Activated B cell treated with CpG ODN at 0.5 μM for 24 hours (primary cell): ENCODE results near the gene CAND1. TPM values are rescaled to one million over a fixed set of nuclear protein-coding genes. Genes with fewer than 3 reads are reported as not detected.

Experiments used
- ATAC-seq: fragments of 200-7000 bp; cut with Tn5 transposase; one replicate; pipeline ENCODE4 v1.10.0; 2021; ENCODE audit warnings: low read depth, mild to moderate bottlenecking, moderate library complexity
- CTCF ChIA-PET: fragments of 350-600 bp; sonication (Branson Sonifier 250); formaldehyde crosslinking; loops from one replicate; lab custom pipeline; 2021; ENCODE audit warnings: antibody characterized with exemption; lab: Charles Lee
- POLR2A ChIA-PET: fragments of 350-600 bp; sonication (Branson Sonifier 250); formaldehyde crosslinking; loops from one replicate; lab custom pipeline; 2021; ENCODE audit warnings: antibody characterized with exemption; lab: Charles Lee
- DNase-seq: peaks from one replicate; pipeline ENCODE4 v3.0.0; 2022
- H3K27ac Mint-ChIP-seq: one replicate; pipeline ENCODE4 v1.8.0; 2020; ENCODE audit warnings: mixed read lengths
- H3K27me3 Mint-ChIP-seq: one replicate; pipeline ENCODE4 v1.8.0; 2021; ENCODE audit warnings: mixed read lengths
- H3K36me3 Mint-ChIP-seq: one replicate; pipeline ENCODE4 v1.8.0; 2021; ENCODE audit warnings: low read depth, mixed read lengths
- H3K4me1 Mint-ChIP-seq: one replicate; pipeline ENCODE4 v1.8.0; 2021; ENCODE audit warnings: mixed read lengths
- H3K4me3 Mint-ChIP-seq: one replicate; pipeline ENCODE4 v1.8.0; 2020; ENCODE audit warnings: mild to moderate bottlenecking, mixed read lengths
- H3K9me3 Mint-ChIP-seq: one replicate; pipeline ENCODE4 v1.8.0; 2020; ENCODE audit warnings: mixed read lengths
- CTCF ChIP-seq: fragments of 200-600 bp; IDR thresholded peaks from one replicate; pipeline ENCODE4 v1.8.0; 2022; ENCODE audit warnings: antibody characterized with exemption, mild to moderate bottlenecking
- intact Hi-C: fragments of 100-400 bp; cut with micrococcal nuclease; formaldehyde crosslinking; loops from one replicate; pipeline ENCODE4 v1.15.1; 2024
- total RNA-seq: library from RNA; stranded (reverse); gene quantifications from 2 replicates; pipeline ENCODE4 v1.2.3, GENCODE V29; 2022

The CAND1 gene
- total RNA-seq, 1 donor from 2014 or later: 123 TPM

GRCh38 chr12:67315661-67316060, 46.5 kb downstream of the CAND1 start:
- no peak for TF ChIP-seq CTCF
- Mint-ChIP-seq H3K4me3 (no peak overlapping the region), H3K9me3 (no peaks in the 10 kb centered on the region), H3K4me1 (peaks cover 6% of the 10 kb centered on the region), H3K27me3 (no peaks in the 10 kb centered on the region), H3K27ac (no peak overlapping the region), H3K36me3 (peaks cover 57% of the 10 kb centered on the region)
- CTCF ChIA-PET: no interaction called here
- intact Hi-C loops: no loop called here
- no peak for DNase-seq
- POLR2A ChIA-PET: no interaction called here
- ATAC-seq: no peak

DNA sequence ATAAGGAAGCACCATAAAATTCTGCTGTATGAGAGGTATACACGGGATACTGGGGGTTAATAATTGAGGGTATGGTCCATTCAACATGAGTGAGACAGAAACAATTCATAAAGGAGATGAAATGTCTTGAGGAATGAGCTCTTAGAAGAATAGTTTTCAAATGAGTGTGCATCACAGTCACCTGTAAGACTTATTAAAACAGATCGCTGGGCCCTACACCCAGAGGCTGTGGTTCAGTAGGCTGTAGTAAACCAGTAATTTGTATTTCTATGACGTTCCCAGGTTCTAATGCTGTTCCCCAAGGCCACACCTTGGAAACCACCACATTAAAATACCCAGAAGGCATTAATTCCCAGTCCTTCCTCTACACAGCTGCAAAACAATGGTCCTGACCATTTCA, 49.6 kb downstream of the CAND1 start:
- TF ChIP-seq CTCF: no peak
- Mint-ChIP-seq H3K36me3 (peaks cover 32% of the 10 kb centered on the region), H3K9me3 (no peaks in the 10 kb centered on the region), H3K27ac (no peak overlapping the region), H3K4me1 (peaks cover 16% of the 10 kb centered on the region), H3K4me3 (no peak overlapping the region), H3K27me3 (no peaks in the 10 kb centered on the region)
- ChIA-PET CTCF (no interaction called here), POLR2A (no interaction called here)
- DNase-seq (no peak), ATAC-seq (no peak)
- intact Hi-C loops: no loop called here

GRCh38 chr12:67319936-67320335, 50.8 kb downstream of the CAND1 start:
- ChIA-PET CTCF (no interaction called here), POLR2A (no interaction called here)
- ATAC-seq: no peak
- Mint-ChIP-seq H3K9me3 (no peaks in the 10 kb centered on the region), H3K4me1 (peaks cover 16% of the 10 kb centered on the region), H3K27me3 (no peaks in the 10 kb centered on the region), H3K36me3 (peaks cover 21% of the 10 kb centered on the region), H3K27ac (no peak overlapping the region), H3K4me3 (no peak overlapping the region)
- DNase-seq: no peak
- intact Hi-C loops: no loop called here
- TF ChIP-seq CTCF: no peak

- intact Hi-C loops: no loop called here
- Mint-ChIP-seq H3K36me3 (peaks cover 20% of the 10 kb centered on the region), H3K27me3 (no peaks in the 10 kb centered on the region), H3K27ac (peak overlapping the region; percentile 38), H3K4me1 (peaks cover 16% of the 10 kb centered on the region), H3K9me3 (no peaks in the 10 kb centered on the region), H3K4me3 (no peak overlapping the region)
- DNase-seq: no peak
- ChIA-PET POLR2A (no interaction called here), CTCF (no interaction called here)
- peak; percentile 45 for ATAC-seq
- no peak for TF ChIP-seq CTCF
Measured at GRCh38 chr12:67320614-67321295, 51.6 kb downstream of the CAND1 start.

DNA sequence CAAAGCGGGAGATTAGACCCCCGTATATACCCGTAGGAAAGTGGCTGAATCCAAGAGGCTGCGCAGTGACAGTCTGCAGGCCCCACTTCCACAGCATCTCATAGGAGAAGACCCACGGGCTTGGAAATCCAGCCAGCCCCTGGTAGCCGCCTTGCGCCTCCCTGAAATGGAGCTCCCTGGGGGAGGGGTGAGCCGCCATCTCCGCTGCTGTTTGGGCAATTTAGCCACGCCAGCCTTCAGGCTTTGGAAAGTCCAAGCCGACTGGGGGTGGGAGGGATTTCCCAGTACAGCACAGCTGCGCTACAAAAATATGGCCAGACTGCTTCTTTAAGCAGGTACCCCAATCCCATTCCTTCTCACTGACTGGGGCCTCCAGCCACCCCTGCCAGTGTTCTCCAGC, 53.4 kb downstream of the CAND1 start:
- intact Hi-C loops: no loop called here
- H3K4me3 Mint-ChIP-seq: no peak overlapping the region
- no peak for TF ChIP-seq CTCF
- peaks cover 10% of the 10 kb centered on the region for H3K36me3 Mint-ChIP-seq
- CTCF ChIA-PET: no interaction called here
- DNase-seq (no peak), ATAC-seq (no peak)
- POLR2A ChIA-PET: interaction anchor here (1.1 kb wide), 1 partner anchor 53 kb away, joined by 3 read pairs; the partner anchor contains the start of gene CAND1
- H3K27ac Mint-ChIP-seq: no peak overlapping the region
- H3K4me1 Mint-ChIP-seq: peaks cover 16% of the 10 kb centered on the region
- H3K9me3 Mint-ChIP-seq: no peaks in the 10 kb centered on the region
- H3K27me3 Mint-ChIP-seq: no peaks in the 10 kb centered on the region
